Middle frontal gyrus (tissue), 1 donor: ENCODE measurements around the gene PURB.
"Not testable (repeated sequence)": the region's sequence is repeated elsewhere in the genome, so short reads cannot be mapped to it uniquely, and the experiment has no call there.

ENCODE experiments used
- DNase-seq: peaks from one replicate; pipeline ENCODE4 v3.0.0-alpha.2; 2015; ENCODE audit warnings: low spot score; ENCODE audit errors: extremely low spot score

Gene PURB

DNA sequence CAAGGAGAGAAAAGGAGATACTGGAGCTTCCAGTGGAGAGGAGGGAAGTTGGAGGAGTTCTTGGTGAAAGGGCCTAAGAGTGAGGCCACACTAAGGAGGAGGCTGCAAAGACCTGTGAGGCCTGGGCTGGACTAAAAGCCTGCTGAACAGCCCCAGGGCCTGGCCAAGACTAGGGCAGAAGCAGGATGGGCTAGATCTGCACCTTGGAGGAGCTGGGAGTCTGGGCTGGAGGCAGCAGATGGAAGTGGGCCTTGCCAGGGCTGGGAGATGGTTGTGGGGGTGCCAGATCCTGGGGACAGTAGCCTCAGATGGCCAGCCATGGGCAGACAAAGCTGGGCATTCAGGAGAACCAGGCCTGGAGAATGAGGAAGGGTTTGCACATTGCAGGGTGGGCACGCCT is 6.5 kb upstream of the PURB start:
- DNase-seq = no peak

- DNase-seq = no peak
Measured at GRCh38 chr7:44891372-44891771, 6.0 kb upstream of the PURB start.

GRCh38 chr7:44889086-44889781 is 3.9 kb upstream of the PURB start:
- no peak for DNase-seq

GRCh38 chr7:44887293-44887692 is 2.0 kb upstream of the PURB start:
- DNase-seq = no peak

DNA sequence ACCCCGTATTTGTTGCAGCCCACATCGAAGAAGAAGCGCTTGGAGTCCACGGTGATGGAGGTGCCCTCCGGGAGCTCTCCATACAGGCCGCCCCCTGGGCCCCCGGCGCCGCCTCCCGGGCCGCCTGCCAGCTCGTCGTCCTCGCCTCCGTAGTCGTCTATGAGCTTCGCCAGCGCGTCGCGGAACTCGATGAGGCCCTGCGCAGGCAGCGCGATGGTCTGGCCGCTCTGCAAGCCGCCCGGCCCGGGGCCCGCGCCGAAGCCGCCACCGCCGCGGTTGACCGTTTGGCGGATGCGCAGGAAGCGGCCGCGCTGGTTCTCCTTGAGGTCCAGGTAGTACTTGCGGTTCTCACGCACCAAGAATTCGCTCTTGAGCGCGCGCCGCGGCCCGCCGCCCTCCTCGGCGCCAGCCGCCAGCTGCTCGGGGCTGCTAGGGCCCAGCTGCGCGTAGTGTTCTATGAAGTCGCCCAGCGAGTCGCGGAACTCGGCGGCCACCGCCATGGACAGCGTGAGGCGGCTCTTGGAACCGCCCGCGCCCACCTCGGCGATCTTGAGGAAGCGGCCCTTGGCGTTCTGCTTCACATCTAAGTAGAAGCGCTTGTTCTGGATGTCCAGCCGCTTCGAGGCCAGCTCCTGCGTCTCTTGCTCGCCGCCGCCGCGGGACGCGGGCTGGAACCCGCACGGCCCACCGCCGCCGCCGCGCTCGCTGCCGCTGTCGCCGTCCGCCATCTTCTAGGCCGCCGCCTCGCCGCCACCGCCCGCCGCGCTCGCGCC is 523 bp downstream of the PURB start:
- DNase-seq = no peak

DNA sequence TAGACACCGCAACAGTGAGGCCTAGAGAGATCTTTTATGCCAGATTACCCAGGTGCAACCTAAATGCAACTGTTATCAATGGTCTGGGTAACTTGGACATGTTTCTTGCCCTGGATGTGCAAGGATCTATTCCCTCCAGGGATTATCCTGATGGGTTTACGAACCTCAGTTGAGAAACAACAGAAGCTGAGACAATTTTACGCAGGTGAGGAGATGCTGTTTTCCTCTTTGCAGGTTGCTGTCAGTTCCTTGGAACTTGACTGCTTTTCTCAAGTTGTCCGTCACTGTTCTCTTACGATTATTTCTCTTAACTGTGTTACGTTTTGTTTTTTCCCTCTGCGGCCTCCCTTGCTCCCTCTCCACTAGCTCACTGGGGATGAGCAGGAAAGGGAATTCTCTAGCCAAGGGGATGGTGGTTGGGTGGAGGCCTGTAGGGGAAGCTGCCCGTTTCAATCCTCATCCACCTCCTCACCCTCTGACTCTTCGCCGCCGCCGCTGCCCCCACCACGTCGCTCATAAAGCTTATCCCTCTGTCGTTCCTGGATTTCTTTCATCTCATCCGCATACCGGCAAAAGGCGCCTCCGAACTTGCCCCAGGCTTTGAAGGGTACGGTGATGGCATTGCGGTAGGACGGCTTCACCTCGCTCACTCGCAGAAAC is 1.2 kb downstream of the PURB start:
- DNase-seq = no peak

- no peak for DNase-seq
Measured at GRCh38 chr7:44882899-44883298, 2.4 kb downstream of the PURB start.

- DNase-seq = no peak
Measured at GRCh38 chr7:44881610-44882009, 3.7 kb downstream of the PURB start.

DNA sequence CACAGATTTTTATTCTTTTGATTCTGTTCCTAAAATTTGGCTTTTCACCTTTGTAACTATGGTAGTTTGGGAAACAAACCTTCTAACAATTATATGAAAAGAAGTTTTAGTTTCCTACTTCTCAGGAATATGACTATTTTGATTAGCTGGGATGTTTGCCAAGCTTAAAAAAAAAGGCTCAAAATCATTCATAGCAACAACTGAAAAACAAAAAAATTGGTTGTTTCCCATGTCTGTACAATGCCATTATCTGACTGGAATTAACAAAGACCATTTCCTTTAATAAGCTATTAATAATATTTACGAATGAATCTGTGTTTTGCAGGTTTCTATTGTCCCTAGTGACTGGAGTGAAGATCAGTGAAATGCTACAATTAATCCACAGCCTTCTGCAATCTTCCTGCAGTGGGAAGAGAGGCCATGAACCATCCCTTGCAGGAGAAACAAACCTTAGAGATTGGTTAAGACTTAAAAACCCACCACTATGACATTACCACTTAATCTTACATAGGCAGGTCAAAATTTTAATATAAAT is 4.2 kb downstream of the PURB start:
- no peak for DNase-seq

GRCh38 chr7:44880317-44881018 is 4.9 kb downstream of the PURB start:
- no peak for DNase-seq

DNA sequence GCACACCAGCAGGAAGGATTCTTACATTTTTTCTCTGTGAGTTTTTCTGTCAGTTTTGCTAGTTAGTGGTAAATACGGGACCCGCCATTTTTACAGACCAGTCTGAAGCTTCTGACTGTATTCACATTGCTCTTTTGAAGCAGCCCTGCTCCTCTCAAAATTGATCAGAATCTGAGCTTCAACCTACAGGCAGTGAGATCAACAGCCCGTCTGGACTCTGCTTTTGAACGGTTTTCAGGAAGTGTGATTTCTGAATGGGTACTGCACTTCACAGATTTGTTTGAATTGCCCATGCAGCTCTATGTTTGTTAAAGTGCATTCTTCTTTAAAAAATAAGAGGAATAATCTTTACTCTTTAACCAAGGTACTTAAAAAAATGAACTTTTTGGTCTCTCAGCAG is 8.9 kb downstream of the PURB start:
- no peak for DNase-seq

- no peak for DNase-seq
Measured at GRCh38 chr7:44875241-44875640, 10.1 kb downstream of the PURB start.

GRCh38 chr7:44872787-44873186 is 12.5 kb downstream of the PURB start:
- DNase-seq = no peak

GRCh38 chr7:44871918-44872317 is 13.4 kb downstream of the PURB start:
- not testable (repeated sequence) for DNase-seq

DNA sequence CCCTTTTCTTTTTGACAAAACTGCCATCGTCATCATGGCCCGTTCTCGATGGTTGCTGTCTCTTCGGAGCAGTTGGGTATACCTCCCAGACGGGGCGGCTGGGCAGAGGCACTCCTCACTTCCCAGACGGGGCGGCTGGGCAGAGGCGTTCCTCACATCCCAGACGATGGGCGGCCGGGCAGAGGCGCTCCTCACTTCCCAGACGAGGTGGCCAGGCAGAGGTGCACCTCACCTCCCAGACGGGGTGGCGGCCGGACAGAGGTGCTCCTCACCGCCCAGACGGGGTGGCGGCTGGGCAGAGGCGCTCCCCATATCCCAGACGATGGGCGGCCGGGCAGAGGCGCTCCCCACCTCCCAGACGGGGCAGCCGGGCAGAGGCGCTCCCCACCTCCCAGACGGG is 14.6 kb downstream of the PURB start:
- not testable (repeated sequence) for DNase-seq

DNA sequence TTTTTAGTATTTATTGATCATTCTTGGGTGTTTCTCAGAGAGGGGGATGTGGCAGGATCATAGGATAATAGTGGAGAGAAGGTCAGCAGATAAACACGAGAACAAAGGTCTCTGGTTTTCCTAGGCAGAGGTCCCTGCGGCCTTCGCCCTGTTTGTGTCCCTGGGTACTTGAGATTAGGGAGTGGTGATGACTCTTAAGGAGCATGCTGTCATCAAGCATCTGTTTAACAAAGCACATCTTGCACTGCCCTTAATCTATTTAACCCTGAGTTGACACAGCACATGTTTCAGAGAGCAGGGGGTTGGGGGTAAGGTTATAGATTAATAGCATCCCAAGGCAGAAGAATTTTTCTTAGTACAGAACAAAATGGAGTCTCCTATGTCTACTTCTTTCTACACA is 15.0 kb downstream of the PURB start:
- DNase-seq = not testable (repeated sequence)

- DNase-seq = no peak
Measured at GRCh38 chr7:44867073-44867995, 18.0 kb downstream of the PURB start.

GRCh38 chr7:44861949-44862348 is 23.4 kb downstream of the PURB start:
- DNase-seq = not testable (repeated sequence)

- no peak for DNase-seq
Measured at GRCh38 chr7:44858161-44858560, 27.2 kb downstream of the PURB start.

DNA sequence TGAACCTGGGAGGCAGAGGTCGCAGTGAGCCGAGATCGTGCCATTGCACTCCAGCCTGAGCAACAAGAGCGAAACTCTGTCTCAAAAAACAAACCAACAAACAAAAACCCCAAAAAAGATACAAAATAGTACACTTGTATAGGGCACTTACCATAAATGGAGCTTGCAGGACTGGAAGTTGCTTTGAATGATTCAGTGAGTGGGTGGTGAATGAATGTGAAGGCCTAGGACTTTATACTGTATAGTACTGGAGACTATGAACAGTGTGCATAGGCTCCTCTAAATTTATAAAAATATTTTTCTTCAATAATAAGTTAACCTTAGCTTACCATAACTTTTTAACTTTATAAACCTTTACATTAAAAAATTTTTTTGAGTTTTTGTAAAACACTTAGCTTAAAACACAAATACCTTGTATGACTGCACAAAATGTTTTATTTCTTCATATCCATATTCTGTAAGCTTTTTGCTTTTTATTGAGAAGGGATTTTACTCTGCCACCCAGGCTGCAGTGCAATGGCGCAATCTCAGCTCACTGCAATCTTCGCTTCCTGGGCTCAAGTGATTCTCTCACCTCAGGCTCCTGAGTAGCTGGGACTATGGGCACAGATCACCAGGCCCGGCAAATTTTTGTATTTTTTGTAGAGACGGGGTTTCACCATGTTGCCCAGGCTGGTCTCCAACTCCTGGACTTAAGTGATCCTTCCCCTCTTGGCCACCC is 30.5 kb downstream of the PURB start:
- no peak for DNase-seq
